GM23338 (cell line): ENCODE results near the gene GLRX. TPM values are rescaled to one million over a fixed set of nuclear protein-coding genes. Genes with fewer than 3 reads are reported as not detected.

Experiments
- ATAC-seq: fragments of 200-7000 bp; cut with Tn5 transposase; 3 replicates; pipeline ENCODE4 v1.9.1; 2020
- DNase-seq: peaks from one replicate; pipeline ENCODE4 v3.0.0-alpha.2; 2015; ENCODE audit warnings: low spot score
- H2AFZ ChIP-seq: fragments of 200-600 bp; sonication (generic); 2 replicates; pipeline ENCODE4 v1.8.0; 2016; ENCODE audit warnings: antibody characterized with exemption, mild to moderate bottlenecking, moderate library complexity
- H3F3A ChIP-seq: fragments of 200-600 bp; sonication (generic); replicated peaks from 2 replicates; pipeline ENCODE4 v1.8.0; 2017; ENCODE audit warnings: antibody characterized with exemption, mixed run types, low read depth
- H3K27ac ChIP-seq: fragments of 200-600 bp; sonication (generic); 2 replicates; pipeline ENCODE4 v1.6.1; 2016; ENCODE audit warnings: low read depth
- H3K27me3 ChIP-seq: fragments of 200-600 bp; sonication (generic); 2 replicates; pipeline ENCODE4 v1.8.0; 2016; ENCODE audit warnings: mild to moderate bottlenecking, mixed run types, moderate library complexity; ENCODE audit not compliant: insufficient read depth
- H3K36me3 ChIP-seq: fragments of 200-600 bp; sonication (generic); 2 replicates; pipeline ENCODE4 v1.8.0; 2016; ENCODE audit warnings: mild to moderate bottlenecking; ENCODE audit not compliant: insufficient read depth
- H3K4me1 ChIP-seq: fragments of 200-600 bp; sonication (generic); 2 replicates; pipeline ENCODE4 v1.8.0; 2016; ENCODE audit warnings: mild to moderate bottlenecking, moderate library complexity; ENCODE audit not compliant: insufficient read depth
- H3K4me2 ChIP-seq: fragments of 200-600 bp; sonication (generic); 2 replicates; pipeline ENCODE4 v1.7.1; 2017; ENCODE audit warnings: mixed run types
- H3K4me3 ChIP-seq: fragments of 200-600 bp; sonication (generic); 2 replicates; pipeline ENCODE4 v1.6.1; 2016; ENCODE audit warnings: mixed run types
- H3K79me2 ChIP-seq: fragments of 200-600 bp; sonication (generic); replicated peaks from 2 replicates; pipeline ENCODE4 v1.8.0; 2017; ENCODE audit warnings: mild to moderate bottlenecking; ENCODE audit not compliant: insufficient read depth
- H3K9me2 ChIP-seq: fragments of 200-600 bp; sonication (generic); 2 replicates; pipeline ENCODE4 v1.8.0; 2017; ENCODE audit not compliant: insufficient read depth
- H4K20me1 ChIP-seq: fragments of 200-600 bp; sonication (generic); replicated peaks from 2 replicates; pipeline ENCODE4 v1.8.0; 2017; ENCODE audit warnings: mild to moderate bottlenecking; ENCODE audit not compliant: insufficient read depth
- H3K27ac Mint-ChIP-seq: 2 replicates; pipeline ENCODE4 v1.8.0; 2020; ENCODE audit warnings: inconsistent platforms, mild to moderate bottlenecking, moderate library complexity, mixed read lengths
- H3K27me3 Mint-ChIP-seq: 3 replicates; pipeline ENCODE4 v1.8.0; 2022; ENCODE audit warnings: low read depth, mild to moderate bottlenecking, moderate library complexity, mixed read lengths, inconsistent platforms; ENCODE audit not compliant: insufficient read depth, poor library complexity
- H3K36me3 Mint-ChIP-seq: 3 replicates; pipeline ENCODE4 v1.8.0; 2021; ENCODE audit warnings: low read depth, mild to moderate bottlenecking, inconsistent platforms, moderate library complexity, mixed read lengths
- H3K4me1 Mint-ChIP-seq: 3 replicates; pipeline ENCODE4 v1.8.0; 2020; ENCODE audit warnings: mild to moderate bottlenecking, inconsistent platforms, mixed read lengths
- H3K4me3 Mint-ChIP-seq: 3 replicates; pipeline ENCODE4 v1.8.0; 2021; ENCODE audit warnings: moderate library complexity, mild to moderate bottlenecking, inconsistent platforms, mixed read lengths
- H3K9me3 Mint-ChIP-seq: 3 replicates; pipeline ENCODE4 v1.8.0; 2020; ENCODE audit warnings: moderate library complexity, mild to moderate bottlenecking, inconsistent platforms, mixed read lengths
- CTCF ChIP-seq, 2 experiments: fragments of 200-600 bp in 1 of 2; sonication (generic) in 1 of 2; conservative IDR thresholded peaks; 2 replicates each; pipeline versions ENCODE4 v1.5.1 to v1.6.1; 2016 to 2017; ENCODE audit warnings: antibody characterized with exemption in 2 of 2, low read depth in 2 of 2, mild to moderate bottlenecking in 2 of 2, moderate library complexity in 1 of 2
- ETS1 ChIP-seq: IDR thresholded peaks from 2 replicates; pipeline ENCODE4 v1.6.1; 2016; ENCODE audit warnings: antibody characterized with exemption
- NANOG ChIP-seq: IDR thresholded peaks from 2 replicates; pipeline ENCODE4 v1.6.1; 2016; ENCODE audit warnings: antibody characterized with exemption, borderline replicate concordance
- ZNF114 ChIP-seq: fragments of 250-450 bp; sonication (Bioruptor Pico); IDR thresholded peaks from 2 replicates; pipeline ENCODE4 v1.5.0; 2020; ENCODE audit warnings: mild to moderate bottlenecking, moderate library complexity
- ZNF462 ChIP-seq: fragments of 250-450 bp; sonication (Bioruptor Pico); IDR thresholded peaks from 2 replicates; pipeline ENCODE4 v1.5.0; 2020; ENCODE audit warnings: mild to moderate bottlenecking, moderate library complexity
- polyA plus RNA-seq: library from polyadenylated mRNA; unstranded; fragments of >200 nt; fragmentation: Nextera tagmentation; extraction: Ambion mirVana; gene quantifications from 2 replicates; pipeline ENCODE4 v1.2.1, GENCODE V29; 2016
- total RNA-seq: library from RNA; depleted of rRNA; stranded (reverse); fragments of >200 nt; shearing (Covaris generic); gene quantifications from 2 replicates; pipeline ENCODE4 v1.2.3, GENCODE V29; 2014

Gene GLRX
- total and polyA plus RNA-seq, 2 experiments from 2014 or later, result 9.5 to 42.2 TPM

DNA sequence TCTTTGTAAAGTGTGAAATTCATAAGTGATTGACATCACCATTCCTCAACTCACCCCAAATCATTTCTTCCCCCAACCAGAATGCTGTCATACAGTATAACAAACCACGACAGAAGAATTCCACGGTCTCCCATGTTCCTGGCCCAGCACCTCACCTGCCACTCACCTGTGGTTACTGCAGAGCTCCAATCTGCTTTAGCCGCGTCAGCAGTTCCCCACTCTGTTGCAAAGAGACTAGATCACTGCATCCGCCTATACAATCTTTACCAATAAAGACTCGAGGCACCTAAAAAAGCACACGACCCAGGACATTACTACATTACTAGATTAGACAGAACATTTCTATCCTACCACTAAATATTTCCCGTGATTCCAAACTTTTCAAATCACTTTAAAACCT is 6.2 kb downstream of the GLRX start:
- H3K27me3 Mint-ChIP-seq, result no peaks in the 10 kb centered on the region
- peaks cover 46% of the 10 kb centered on the region for H3K4me1 Mint-ChIP-seq
- Histone ChIP-seq H3K9me2 (no peaks in the 10 kb centered on the region), H3K36me3 (no peaks in the 10 kb centered on the region), H3K27ac (no peak overlapping the region), H4K20me1 (no peaks in the 10 kb centered on the region), H3K4me2 (no peak overlapping the region), H3K27me3 (no peaks in the 10 kb centered on the region), H3K4me1 (peaks cover 11% of the 10 kb centered on the region), H3F3A (no peaks in the 10 kb centered on the region), H2AFZ (no peak overlapping the region), H3K4me3 (no peak overlapping the region), H3K79me2 (0 out of 2 replicates have a peak, but pooled peaks cover 5% of the 10 kb centered on the region)
- no peaks in the 10 kb centered on the region for H3K9me3 Mint-ChIP-seq
- no peaks in the 10 kb centered on the region; the same call in 2 of the 3 replicates for H3K36me3 Mint-ChIP-seq
- DNase-seq (no peak), ATAC-seq (no peak)
- no peak overlapping the region for H3K4me3 Mint-ChIP-seq
- no peak for TF ChIP-seq ZNF114
- no peak for TF ChIP-seq ETS1
- TF ChIP-seq ZNF462 (CRISPR knock-in tag), result no peak
- TF ChIP-seq CTCF (conservative IDR thresholded peaks at IDR 0.05; ENCODE audit: low read depth in 2 of 2), result no peak
- no peak for TF ChIP-seq NANOG
- no peak overlapping the region for H3K27ac Mint-ChIP-seq
